ENCODE measurements around the gene GSTM4.
"Not testable (repeated sequence)": the region's sequence is repeated elsewhere in the genome, so short reads cannot be mapped to it uniquely, and the experiment has no call there.

The GSTM4 gene

DNA sequence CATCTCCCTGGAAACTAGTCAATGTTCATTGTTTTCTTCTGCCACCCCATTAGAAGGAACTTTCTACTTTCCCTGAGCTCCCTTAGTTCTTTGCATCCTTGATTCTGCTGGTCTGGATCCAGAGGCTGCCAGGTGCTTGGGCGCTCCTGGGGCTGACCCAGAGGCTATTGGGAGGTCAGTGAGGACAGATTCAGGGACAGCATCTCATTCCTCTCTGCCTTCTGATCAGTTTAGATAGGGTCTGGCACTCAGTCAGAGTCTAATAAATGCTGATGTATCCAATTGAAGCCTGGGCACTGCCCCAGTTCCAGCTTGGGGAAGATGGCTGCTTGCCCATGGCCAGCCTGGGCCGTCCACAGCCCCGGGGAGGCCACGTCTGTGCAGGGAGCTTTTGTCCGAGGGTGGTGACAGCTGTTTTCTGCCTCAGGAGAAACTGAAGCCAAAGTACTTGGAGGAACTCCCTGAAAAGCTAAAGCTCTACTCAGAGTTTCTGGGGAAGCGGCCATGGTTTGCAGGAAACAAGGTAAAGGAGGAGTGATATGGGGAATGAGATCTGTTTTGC, 34.0 kb downstream of the GSTM4 start:
- H3K27ac ChIP-seq: no peak overlapping the region
- no peak overlapping the region for H3K4me3 ChIP-seq

DNA sequence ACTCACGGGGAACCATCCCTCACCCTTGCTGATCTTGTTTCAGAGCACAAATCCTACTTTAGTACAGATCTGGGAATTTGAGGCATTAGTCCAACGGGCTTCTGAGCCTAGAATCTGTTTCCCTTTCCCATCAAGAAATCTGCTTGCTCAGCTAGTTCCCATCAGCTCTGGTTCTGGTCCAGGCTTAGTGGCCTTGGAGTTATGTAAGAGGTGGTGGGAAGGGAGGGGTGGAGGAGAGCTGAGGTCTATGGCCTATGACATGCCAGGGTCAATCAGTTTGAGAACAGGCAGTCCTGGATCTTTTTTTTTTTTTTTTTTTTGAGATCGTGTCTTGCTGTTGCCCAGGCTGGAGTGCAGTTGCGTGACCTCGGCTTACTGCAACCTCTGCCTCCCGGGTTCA, 35.9 kb downstream of the GSTM4 start:
- Histone ChIP-seq H3K4me3 (no peak overlapping the region), H3K27ac (no peak overlapping the region)

DNA sequence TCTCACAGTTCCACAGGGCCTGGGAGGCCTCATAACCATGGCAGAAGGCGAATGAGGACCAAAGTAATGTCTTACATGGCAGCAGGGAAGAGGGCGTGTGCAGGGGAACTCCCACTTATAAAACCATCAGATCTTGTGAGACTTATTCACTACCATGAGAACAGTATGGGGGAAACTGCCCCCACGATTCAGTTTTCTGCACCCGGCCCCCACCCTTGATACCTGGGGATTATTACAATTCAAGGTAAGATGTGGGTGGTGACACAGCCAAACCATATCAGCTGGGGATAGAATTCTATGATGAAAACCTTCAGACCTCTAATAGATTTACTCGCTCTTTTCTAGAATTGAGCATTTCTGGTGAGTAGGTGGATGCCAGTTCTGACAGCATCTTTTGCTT, 38.5 kb downstream of the GSTM4 start:
- H3K27ac ChIP-seq, H3K4me3 ChIP-seq: not testable (repeated sequence)

DNA sequence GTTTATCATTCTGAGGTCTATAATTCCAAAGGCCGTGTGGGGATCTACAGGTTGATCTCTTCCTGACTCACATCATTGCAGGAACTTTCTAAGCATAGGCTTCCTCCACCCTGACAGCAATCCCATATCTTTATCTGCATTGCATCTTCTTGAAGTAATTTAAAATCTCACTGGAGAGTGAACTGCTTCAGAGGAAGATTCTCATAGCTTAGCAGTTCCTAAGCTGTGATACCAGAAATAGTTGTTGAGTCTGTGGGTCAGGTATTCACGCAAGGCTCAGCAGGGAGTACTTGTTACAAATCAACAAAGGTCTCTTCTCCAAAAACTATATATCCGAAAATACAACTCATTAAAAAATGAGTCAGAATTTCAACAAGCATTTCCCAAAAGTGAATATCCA, 39.2 kb downstream of the GSTM4 start:
- H3K27ac ChIP-seq, H3K4me3 ChIP-seq: not testable (repeated sequence)

DNA sequence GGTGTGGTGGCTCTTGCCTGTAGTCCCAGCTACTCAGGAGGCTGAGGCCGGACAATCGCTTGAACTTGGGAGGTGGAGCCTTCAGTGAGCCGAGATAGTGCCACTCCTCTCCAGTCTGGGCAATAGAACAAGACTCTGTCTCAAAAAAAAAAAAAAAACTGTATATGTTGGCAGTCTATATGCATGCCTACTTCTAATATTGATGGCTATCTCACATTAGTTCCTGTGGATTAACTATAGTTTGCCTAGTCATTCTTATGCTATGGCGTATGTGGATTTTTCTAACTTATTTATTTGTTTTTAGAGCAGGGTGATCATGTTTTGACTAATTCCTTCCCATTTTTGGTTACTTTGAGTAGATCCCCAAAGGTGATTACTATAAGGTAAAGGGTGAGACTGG, 41.2 kb downstream of the GSTM4 start:
- H3K27ac ChIP-seq: no peak overlapping the region
- H3K4me3 ChIP-seq: no peak overlapping the region

DNA sequence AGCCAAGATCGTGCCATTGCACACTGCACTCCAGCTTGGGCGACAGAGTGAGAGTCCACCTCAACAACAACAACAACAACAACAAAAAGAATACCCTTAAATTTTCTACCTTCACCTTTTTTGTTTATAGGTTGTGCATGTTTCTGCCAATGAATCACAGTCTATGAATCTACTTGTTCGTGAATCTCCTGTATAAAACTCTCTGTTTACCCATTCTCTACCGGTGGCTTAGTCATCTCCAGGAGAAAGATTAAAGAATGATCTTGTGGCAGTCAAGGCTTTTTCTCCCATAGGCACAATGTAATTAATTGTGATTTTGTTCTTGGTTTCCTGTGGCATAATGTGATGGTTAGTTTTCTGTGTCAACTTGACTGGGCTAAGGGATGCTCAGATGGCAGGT, 42.0 kb downstream of the GSTM4 start:
- not testable (repeated sequence) for H3K4me3 ChIP-seq

DNA sequence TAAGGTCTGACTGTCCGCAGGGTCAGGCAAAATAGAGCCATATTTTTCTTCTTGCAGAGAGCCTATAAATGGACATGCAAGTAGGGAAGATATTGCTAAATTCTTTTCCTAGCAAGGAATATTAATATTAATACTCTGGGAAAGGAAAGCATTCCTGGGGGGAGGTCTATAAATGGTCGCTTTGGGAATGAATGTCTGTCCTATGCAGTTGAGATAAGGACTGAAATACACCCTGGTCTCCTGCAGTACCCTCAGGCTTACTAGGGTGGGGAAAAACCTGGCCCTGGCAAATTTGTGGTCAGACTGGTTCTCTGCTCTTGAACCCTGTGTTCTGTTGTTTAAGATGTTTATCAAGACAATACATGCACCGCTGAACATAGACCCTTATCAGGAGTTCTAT, 47.0 kb downstream of the GSTM4 start:
- not testable (repeated sequence) for H3K27ac ChIP-seq, H3K4me3 ChIP-seq

More for the DNA sequence above, 42.0 kb downstream of the GSTM4 start:
- H3K27ac ChIP-seq: peak overlapping the region in 1 of 21 experiments; percentile 37

DNA sequence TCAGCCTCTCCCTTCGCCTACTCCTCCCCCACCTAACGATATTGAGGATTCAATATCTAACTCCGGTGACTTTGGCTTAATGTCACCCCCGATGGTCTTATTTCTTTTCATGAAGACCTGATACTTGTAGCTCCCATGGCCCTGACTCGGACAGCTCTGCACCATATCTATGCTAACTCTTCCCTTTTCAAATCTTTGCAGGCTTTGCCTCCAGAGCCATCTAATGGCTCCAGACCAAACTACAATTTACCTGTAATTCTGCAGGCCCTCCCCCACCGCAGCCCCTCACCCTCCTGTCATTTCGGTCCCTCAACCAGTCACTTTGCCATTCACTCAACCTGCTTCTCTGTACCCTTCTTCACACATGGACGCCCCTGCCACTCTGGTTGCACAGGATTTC, 48.3 kb downstream of the GSTM4 start:
- H3K4me3 ChIP-seq: no peak overlapping the region

DNA sequence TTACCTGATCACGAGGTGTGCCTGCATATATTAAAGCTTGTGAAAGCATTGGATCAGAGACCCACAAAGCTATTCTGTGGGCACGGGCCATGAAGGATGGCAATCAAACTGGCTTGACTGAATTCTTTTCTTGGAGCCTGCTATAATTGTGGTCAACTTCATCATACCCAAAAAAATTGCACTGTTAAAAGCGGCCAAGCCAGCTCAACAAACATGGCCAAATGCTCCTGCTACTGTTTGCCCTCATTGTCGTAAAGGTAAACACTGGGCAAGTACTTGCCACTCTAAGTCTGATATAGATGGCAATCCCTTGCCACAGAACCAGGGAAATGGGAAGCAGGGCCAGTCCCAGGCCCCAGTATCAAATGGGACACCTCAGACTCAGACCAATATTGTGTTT, 49.5 kb downstream of the GSTM4 start:
- no peak overlapping the region for H3K27ac ChIP-seq
- H3K4me3 ChIP-seq: no peak overlapping the region

More for the DNA sequence above, 48.3 kb downstream of the GSTM4 start:
- H3K27ac ChIP-seq: no peak overlapping the region

DNA sequence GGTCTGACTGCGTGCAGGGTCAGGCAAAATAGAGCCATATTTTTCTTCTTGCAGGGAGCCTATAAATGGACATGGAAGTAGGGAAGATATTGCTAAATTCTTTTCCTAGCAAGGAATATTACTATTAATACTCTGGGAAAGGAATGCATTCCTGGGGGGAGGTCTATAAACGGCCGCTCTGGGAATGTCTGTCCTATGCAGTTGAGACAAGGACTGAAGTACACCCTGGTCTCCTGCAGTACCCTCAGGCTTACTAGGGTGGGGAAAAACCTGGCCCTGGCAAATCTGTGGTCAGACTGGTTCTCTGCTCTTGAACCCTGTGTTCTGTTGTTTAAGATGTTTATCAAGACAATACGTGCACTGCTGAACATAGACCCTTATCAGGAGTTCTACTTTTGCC, 53.0 kb downstream of the GSTM4 start:
- H3K4me3 ChIP-seq, H3K27ac ChIP-seq: not testable (repeated sequence)

DNA sequence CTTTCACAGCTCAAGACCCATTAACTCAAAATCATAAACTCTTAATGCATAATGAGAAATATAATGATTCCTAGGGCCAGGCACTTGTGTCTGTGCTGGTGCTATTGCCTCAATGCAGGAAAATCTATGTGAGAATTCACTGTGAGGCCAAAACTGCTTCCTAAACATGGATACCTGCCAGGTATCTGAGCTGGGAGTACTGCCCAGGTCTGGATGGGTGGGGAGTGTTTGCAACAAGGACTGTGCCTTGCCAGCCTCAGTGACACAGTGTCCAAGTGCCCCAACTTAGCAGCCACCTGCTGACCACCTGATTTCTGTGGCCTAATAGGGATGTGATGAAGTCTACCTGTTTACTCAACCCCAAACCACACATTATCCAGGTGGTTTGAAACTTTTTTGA, 53.9 kb downstream of the GSTM4 start:
- H3K27ac ChIP-seq, H3K4me3 ChIP-seq: not testable (repeated sequence)
